GM12892 (cell line): ENCODE results near the gene TUBB4A.

Experiments
- DNase-seq: peaks from one replicate; pipeline ENCODE4 v3.0.0; 2011; ENCODE audit not compliant: insufficient read length
- FAIRE-seq: peaks from 2 replicates; lab custom pipeline; 2011; peaks lifted over from hg19 to GRCh38; lab: Jason Lieb, UNC
- POLR2A ChIP-seq: IDR thresholded peaks from 2 replicates; pipeline ENCODE4 v1.6.1; 2011; ENCODE audit warnings: low read depth, low read length, control low read depth
- POLR2AphosphoS5 ChIP-seq: IDR thresholded peaks from 2 replicates; pipeline ENCODE4 v1.6.1; 2011; ENCODE audit warnings: low read depth, low read length, control low read depth
- TAF1 ChIP-seq: IDR thresholded peaks from 2 replicates; pipeline ENCODE4 v1.6.1; 2011; ENCODE audit warnings: low read depth, mild to moderate bottlenecking, control low read depth, low read length, borderline replicate concordance

The TUBB4A gene

GRCh38 chr19:6484230-6484629 lies 17.9 kb downstream of the TUBB4A start:
- FAIRE-seq (no peak), DNase-seq (no peak)
- no peak for TF ChIP-seq POLR2AphosphoS5
- TF ChIP-seq POLR2A: no peak
- no peak for TF ChIP-seq TAF1

DNA sequence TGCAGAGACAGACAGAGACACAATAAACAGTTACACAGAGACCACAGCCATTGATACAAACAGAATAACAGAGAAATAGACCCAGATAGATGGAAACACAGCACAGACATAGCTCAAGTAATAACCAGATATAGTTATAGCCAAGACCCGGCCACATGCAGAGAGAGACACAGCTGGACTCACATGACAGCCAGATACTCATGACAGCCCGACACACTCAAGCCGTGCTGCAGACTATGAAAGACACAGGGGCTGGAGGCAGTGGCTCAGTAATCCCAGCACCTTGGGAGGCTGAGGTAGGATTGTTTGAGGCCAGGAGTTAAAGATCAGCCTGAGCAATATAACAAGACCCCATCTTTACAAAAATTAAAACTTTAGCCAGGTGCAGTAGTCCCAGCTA lies 18.9 kb downstream of the TUBB4A start:
- DNase-seq (no peak), FAIRE-seq (no peak)
- TF ChIP-seq POLR2AphosphoS5 (no peak), POLR2A (no peak), TAF1 (no peak)

- no peak for DNase-seq
- no peak for TF ChIP-seq POLR2AphosphoS5
- no peak for TF ChIP-seq TAF1
- no peak for TF ChIP-seq POLR2A
- FAIRE-seq: no peak
Observed at GRCh38 chr19:6482343-6482686, 19.8 kb downstream of the TUBB4A start.

DNA sequence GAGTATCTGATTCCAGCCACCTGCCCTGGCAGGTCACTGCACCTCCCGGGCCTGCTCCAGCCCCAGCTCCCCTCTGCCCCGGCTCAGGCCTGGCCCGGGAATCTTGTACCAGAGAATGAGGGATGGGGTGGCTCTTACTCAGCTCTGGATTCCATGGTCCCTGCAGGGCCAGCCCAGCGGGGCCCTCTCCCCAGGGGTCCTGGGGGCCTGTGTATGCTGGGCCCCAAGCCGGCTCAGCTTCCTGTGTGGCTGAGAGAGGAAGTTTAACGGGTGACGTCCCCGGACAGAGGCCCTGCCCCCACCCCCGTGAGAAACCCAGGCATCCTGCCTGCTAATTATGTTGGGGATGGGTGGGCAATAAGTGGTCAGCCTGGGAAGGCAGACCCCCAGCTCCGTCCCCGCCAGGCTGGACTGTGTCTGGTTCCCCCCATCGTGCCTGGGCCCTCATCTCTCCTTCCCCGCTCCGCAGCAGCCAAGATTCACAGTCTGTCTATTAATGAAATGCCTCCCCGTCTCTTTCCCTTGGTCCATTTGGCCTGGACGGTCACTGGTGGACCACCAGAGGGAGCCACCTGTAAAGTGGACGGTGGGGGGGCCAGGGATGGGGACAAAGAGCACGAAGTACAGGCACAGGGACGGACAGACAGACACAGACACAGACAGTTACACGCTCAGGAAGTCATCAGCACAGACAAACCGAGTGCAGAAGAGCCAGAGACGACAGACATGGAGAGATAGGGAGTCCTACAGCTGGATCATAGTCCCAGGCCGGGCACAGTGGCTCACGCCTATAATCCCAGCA lies 20.4 kb downstream of the TUBB4A start, which contains the start of gene DENND1C:
DENND1C (minus strand) TSS at position 247 of the 802 bp plus-strand sequence; CDS start at position 155, 92 bp downstream.
- no peak; the same call in 1 of the 2 replicates for TF ChIP-seq TAF1
- TF ChIP-seq POLR2A: peak; percentile 80; the same call in 1 of the 2 replicates
- peak; percentile 55; the same call in 1 of the 2 replicates for TF ChIP-seq POLR2AphosphoS5
- peak; percentile 98 for FAIRE-seq
- peak; percentile 72 for DNase-seq

DNA sequence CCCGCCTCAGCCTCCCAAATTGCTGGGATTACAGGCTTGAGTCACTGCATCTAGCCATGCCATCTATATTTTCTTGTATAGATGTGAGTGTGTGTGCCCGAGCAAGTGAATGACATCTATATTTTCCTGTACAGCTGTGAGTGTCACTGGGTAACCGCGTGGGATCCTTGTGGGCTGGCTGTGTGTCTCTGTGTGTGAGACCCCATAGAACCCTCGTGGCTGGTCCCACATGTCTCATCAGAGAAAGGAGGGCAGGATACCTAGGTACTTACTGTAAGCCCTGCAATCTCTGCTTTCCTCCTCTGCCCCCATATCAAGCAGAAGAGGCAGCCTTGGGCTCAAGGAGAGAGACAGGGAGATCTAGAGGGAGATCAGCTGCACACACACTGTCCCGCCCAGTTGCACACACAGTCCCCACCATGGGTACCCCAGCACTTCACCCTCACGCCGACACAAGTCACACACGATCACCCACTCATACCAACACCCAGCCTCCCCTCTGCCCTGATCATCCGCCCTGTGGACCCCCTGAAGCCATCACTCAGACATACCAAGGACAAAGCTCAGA lies 21.2 kb downstream of the TUBB4A start:
- TF ChIP-seq POLR2A (no peak), TAF1 (no peak), POLR2AphosphoS5 (no peak; the same call in 1 of the 2 replicates)
- DNase-seq: no peak
- no peak for FAIRE-seq

DNA sequence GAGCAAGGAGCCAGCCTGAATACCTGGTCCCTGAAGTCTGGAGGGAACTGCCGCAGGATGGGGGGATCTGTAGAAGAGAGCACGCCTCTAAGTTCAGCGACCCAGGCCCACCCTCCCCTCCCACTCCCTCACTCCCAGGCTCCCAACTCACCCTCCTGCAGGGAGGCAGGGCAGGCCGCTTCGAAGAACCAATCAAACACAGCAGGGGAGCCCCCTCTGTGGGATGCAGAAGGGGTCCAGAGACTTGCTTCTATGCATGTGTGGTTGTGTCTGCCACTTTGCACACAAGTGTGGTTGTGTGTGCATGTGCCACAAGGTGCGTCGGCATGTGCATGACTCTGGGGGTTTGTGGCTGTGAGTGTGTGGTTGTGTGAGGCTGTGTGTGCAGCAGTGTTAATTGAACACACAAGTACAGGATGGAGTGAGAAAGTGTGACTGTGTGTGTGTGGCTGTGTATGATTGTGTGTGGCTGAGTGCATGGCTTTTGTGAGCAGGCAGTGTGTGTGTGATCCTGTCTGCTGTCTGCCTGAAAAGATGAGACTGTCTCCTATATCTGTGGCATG lies 22.2 kb downstream of the TUBB4A start:
- TF ChIP-seq POLR2AphosphoS5 (0 out of 2 replicates have a peak, but pooled peaks have one; percentile 28), TAF1 (no peak), POLR2A (no peak)
- no peak for DNase-seq
- FAIRE-seq: no peak

GRCh38 chr19:6478815-6479214 lies 23.3 kb downstream of the TUBB4A start:
- no peak for FAIRE-seq
- TF ChIP-seq POLR2A: no peak
- TF ChIP-seq TAF1: no peak
- TF ChIP-seq POLR2AphosphoS5: no peak
- no peak for DNase-seq

GRCh38 chr19:6476896-6477431 lies 25.1 kb downstream of the TUBB4A start:
- no peak for TF ChIP-seq POLR2A
- no peak for TF ChIP-seq TAF1
- no peak for TF ChIP-seq POLR2AphosphoS5
- DNase-seq: no peak

DNA sequence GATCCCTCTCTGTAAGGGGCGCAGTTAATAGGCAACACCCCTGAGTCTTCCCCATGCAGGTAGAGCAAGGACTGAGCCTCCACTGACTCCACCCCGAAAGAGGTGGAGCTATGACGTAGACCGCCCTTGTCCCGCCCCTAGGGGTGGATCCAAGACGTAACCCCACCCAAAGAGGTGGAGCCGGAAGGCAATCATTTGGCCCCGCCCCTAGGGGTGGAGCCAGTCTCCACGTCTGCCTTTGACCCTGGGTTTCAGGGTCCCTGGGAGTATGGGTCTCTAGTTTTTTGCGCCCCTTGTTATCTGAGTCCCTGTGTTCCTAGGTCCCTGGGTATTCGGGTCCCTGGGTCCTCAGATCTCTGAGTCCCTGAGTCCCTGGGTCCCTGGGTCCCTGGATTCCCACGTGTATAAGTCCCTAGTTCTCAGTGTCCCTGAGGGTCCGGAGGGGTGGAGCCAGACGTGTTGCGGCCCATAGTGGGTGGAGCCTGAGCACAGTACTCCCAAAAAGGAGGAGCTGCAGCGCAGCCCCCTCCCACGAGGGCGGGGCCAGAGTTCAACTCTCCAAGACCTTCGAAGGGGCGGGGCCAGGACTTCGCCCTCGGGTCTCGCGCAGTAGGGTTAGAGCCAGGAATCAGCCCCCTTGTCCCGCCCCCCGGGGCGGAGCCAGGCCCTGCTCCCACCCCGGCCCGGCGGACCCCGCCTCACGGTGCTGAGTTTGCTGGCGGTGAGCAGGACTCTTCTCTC lies 25.8 kb downstream of the TUBB4A start:
- no peak for TF ChIP-seq POLR2AphosphoS5
- TF ChIP-seq TAF1: no peak
- no peak for TF ChIP-seq POLR2A
- peak; percentile 70 for FAIRE-seq
- no peak for DNase-seq

More at GRCh38 chr19:6476896-6477431, 25.1 kb downstream of the TUBB4A start:
- FAIRE-seq: no peak

- FAIRE-seq (no peak), DNase-seq (no peak)
- TF ChIP-seq POLR2AphosphoS5 (no peak), TAF1 (no peak)
Observed at GRCh38 chr19:6475321-6476108, 26.6 kb downstream of the TUBB4A start.

DNA sequence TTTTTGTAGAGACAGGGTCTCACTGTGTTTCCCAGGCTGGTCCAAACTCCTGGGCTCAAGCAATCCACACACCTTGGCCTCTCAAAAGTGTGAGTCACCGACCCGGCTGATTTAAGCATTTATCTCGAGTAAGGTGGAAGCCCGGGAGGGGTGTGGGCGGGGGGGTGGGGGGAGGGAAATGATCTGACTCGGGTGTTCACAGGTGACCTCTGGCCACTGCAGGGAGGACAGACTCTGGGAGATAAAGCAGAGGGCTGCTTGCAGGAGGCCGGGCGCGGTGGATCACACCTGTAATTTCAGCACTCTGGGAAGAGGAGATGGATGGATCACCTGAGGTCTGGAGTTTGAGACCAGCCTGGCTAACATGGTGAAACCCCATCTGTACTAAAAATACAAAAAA lies 28.5 kb downstream of the TUBB4A start:
- TF ChIP-seq POLR2A (no peak), TAF1 (no peak), POLR2AphosphoS5 (no peak)
- no peak for FAIRE-seq
- DNase-seq: no peak
